Loucy (cell line): Measurements from ENCODE around the gene PKNOX2.

Experiments used
- EZH2phosphoT487 ChIP-seq: fragments of 200-600 bp; IDR thresholded peaks from 2 replicates; pipeline ENCODE4 v1.6.1; 2018; ENCODE audit warnings: antibody characterized with exemption, mild to moderate bottlenecking, moderate library complexity, borderline replicate concordance
- TF ChIP-seq, protein P1 (sequence below): fragments of 200-600 bp; sonication (generic); conservative IDR thresholded peaks from 2 replicates; pipeline ENCODE4 v1.5.1; 2014; ENCODE audit warnings: mild to moderate bottlenecking, antibody characterized with exemption, low read length

DNA sequence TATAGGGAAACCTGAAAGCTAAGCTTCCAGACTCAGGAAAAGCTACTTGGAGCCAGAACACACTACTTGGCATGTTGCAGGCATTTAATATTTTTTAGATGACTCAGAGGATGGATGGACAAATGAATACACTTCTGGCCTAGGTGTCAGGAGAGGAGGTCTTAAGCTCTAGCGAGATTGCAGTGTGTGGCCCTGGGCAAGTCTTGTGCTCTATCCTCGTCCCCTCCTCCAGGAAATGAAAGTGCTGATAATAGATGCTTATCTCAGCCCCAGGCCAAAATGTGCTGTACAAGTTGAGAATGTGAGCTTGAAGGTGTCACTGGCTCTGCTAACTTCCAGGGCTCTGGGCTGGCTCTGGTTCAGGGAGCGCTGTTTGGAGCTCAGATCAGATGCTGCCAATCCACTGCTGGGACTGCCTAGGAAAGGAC is 136.3 kb downstream of the PKNOX2 start:
- TF ChIP-seq, protein P1, sequence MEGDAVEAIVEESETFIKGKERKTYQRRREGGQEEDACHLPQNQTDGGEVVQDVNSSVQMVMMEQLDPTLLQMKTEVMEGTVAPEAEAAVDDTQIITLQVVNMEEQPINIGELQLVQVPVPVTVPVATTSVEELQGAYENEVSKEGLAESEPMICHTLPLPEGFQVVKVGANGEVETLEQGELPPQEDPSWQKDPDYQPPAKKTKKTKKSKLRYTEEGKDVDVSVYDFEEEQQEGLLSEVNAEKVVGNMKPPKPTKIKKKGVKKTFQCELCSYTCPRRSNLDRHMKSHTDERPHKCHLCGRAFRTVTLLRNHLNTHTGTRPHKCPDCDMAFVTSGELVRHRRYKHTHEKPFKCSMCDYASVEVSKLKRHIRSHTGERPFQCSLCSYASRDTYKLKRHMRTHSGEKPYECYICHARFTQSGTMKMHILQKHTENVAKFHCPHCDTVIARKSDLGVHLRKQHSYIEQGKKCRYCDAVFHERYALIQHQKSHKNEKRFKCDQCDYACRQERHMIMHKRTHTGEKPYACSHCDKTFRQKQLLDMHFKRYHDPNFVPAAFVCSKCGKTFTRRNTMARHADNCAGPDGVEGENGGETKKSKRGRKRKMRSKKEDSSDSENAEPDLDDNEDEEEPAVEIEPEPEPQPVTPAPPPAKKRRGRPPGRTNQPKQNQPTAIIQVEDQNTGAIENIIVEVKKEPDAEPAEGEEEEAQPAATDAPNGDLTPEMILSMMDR: no peak
- TF ChIP-seq EZH2phosphoT487: no peak
